HEK293 (cell line): ENCODE data around the gene CSF1.

Source experiments
- CTCF ChIA-PET: fragments of 350-600 bp; formaldehyde crosslinking; extraction: SDS; loops from one replicate; lab custom pipeline; 2021; ENCODE audit warnings: antibody characterized with exemption; lab: Yijun Ruan, JAX
- POLR2A ChIA-PET: fragments of 300-600 bp; formaldehyde crosslinking; extraction: SDS; loops from one replicate; lab custom pipeline; 2020; ENCODE audit warnings: antibody characterized with exemption, inconsistent platforms; lab: Yijun Ruan, JAX
- H3K27ac ChIP-seq: fragments of 200-500 bp; sonication (Bioruptor generic); 2 replicates; pipeline ENCODE4 v1.5.1; 2014; ENCODE audit warnings: low read depth, low read length, control low read depth, inconsistent platforms; ENCODE audit errors: extremely low read depth
- H3K36me3 ChIP-seq, 2 experiments: fragments of 200-500 bp in 1 of 2; sonication (Bioruptor generic) in 1 of 2; 1 replicate in 1 of 2; 2 replicates in 1 of 2; pipeline ENCODE4 v1.5.1; 2014 to 2017; ENCODE audit warnings: inconsistent platforms in 2 of 2, low read length in 2 of 2; ENCODE audit not compliant: control insufficient read depth in 2 of 2, insufficient read depth in 1 of 2
- H3K4me1 ChIP-seq: fragments of 200-500 bp; sonication (Bioruptor generic); 2 replicates; pipeline ENCODE4 v1.5.1; 2014; ENCODE audit warnings: mild to moderate bottlenecking, low read length, inconsistent platforms; ENCODE audit not compliant: control insufficient read depth, insufficient read depth
- H3K4me3 ChIP-seq: 2 replicates; pipeline ENCODE4 v1.5.1; 2011; ENCODE audit warnings: low read depth, mild to moderate bottlenecking, control low read depth, low read length, moderate library complexity
- H3K9me3 ChIP-seq: fragments of 200-500 bp; sonication (Bioruptor generic); 2 replicates; pipeline ENCODE4 v1.5.1; 2014; ENCODE audit warnings: low read depth, low read length, inconsistent platforms; ENCODE audit not compliant: control insufficient read depth, insufficient read depth
- ELK4 ChIP-seq: IDR thresholded peaks from 2 replicates; pipeline ENCODE4 v1.6.1; 2011; ENCODE audit warnings: mild to moderate bottlenecking, low read depth, low read length, borderline replicate concordance
- KLF16 ChIP-seq: fragments of 450-650 bp; formaldehyde crosslinking; IDR thresholded peaks from 2 replicates; pipeline ENCODE4 v1.5.1; 2017; ENCODE audit warnings: missing biosample characterization, missing genetic modification characterization
- PRDM10 ChIP-seq: fragments of 450-650 bp; formaldehyde crosslinking; IDR thresholded peaks from 2 replicates; pipeline ENCODE4 v1.5.1; 2016; ENCODE audit warnings: missing biosample characterization, missing genetic modification characterization
- RBAK ChIP-seq: fragments of 450-650 bp; formaldehyde crosslinking; IDR thresholded peaks from 2 replicates; pipeline ENCODE4 v1.5.1; 2016; ENCODE audit warnings: missing biosample characterization, missing genetic modification characterization
- ZBTB20 ChIP-seq: fragments of 450-650 bp; formaldehyde crosslinking; IDR thresholded peaks from 2 replicates; pipeline ENCODE4 v1.5.1; 2016; ENCODE audit warnings: missing biosample characterization, missing genetic modification characterization
- ZIC2 ChIP-seq: fragments of 450-650 bp; formaldehyde crosslinking; IDR thresholded peaks from 2 replicates; pipeline ENCODE4 v1.5.1; 2016; ENCODE audit warnings: missing biosample characterization, missing genetic modification characterization
- ZNF26 ChIP-seq: fragments of 450-650 bp; formaldehyde crosslinking; IDR thresholded peaks from 2 replicates; pipeline ENCODE4 v1.5.1; 2016; ENCODE audit warnings: missing biosample characterization, missing genetic modification characterization
- ZNF311 ChIP-seq: fragments of 450-650 bp; formaldehyde crosslinking; IDR thresholded peaks from 2 replicates; pipeline ENCODE4 v1.5.1; 2017; ENCODE audit warnings: missing biosample characterization, missing genetic modification characterization, borderline replicate concordance
- ZNF521 ChIP-seq: fragments of 450-650 bp; formaldehyde crosslinking; IDR thresholded peaks from 2 replicates; pipeline ENCODE4 v1.5.1; 2017; ENCODE audit warnings: missing biosample characterization, mild to moderate bottlenecking, missing genetic modification characterization
- ZNF610 ChIP-seq: fragments of 450-650 bp; formaldehyde crosslinking; IDR thresholded peaks from 2 replicates; pipeline ENCODE4 v1.5.1; 2016; ENCODE audit warnings: missing biosample characterization, missing genetic modification characterization, borderline replicate concordance
- ZSCAN30 ChIP-seq: fragments of 450-650 bp; IDR thresholded peaks from 2 replicates; pipeline ENCODE4 v1.5.1; 2018; ENCODE audit warnings: missing biosample characterization, mild to moderate bottlenecking, missing genetic modification characterization, moderate library complexity
- TF ChIP-seq, protein P1 (sequence below): fragments of 450-650 bp; formaldehyde crosslinking; IDR thresholded peaks from 2 replicates; pipeline ENCODE4 v1.5.1; 2016; ENCODE audit warnings: missing biosample characterization, missing genetic modification characterization
- TF ChIP-seq, protein P2 (sequence below): fragments of 450-650 bp; formaldehyde crosslinking; IDR thresholded peaks from 2 replicates; pipeline ENCODE4 v1.5.0; 2017; ENCODE audit warnings: missing biosample characterization, missing genetic modification characterization, borderline replicate concordance
- TF ChIP-seq, protein P3 (sequence below): fragments of 450-650 bp; IDR thresholded peaks from 2 replicates; pipeline ENCODE4 v1.5.1; 2018; ENCODE audit warnings: missing biosample characterization, mild to moderate bottlenecking, missing genetic modification characterization

The CSF1 gene

DNA sequence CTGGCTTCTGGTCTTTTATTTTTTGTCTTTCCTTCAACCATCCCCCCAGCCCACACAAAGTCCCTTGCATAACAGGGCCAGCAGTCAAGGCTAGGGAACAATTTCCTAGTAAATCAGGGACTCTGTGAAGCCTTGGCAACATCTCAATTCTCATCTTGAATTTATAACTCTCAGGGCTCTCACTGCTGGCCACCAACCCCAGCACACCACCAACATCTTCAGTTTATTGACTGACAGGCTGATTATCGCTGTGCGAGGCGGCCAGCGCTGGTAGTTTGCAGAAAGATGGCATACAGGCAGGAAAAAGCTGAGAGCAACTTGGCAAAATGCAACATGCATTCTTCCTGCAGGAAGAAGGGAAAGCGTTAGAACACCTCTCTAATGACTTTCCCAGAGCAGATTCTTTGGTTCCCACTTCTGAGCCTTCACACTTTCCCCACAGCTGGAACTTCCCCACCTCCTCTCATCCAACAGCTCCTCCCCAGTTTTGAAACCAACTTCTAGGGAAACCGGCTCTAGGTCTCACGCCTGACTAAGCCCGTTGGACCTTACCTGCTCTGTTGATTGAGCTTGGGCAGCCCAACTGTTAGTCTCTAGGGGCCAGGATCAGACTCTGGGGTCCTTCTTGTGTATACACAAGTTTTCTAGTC is 26.3 kb upstream of the CSF1 start:
- Histone ChIP-seq H3K4me1 (no peaks in the 10 kb centered on the region), H3K9me3 (no peaks in the 10 kb centered on the region), H3K36me3 (no peaks in the 10 kb centered on the region), H3K4me3 (no peak overlapping the region), H3K27ac (no peak overlapping the region)
- no peak for TF ChIP-seq ZNF311 (tag by site-specific recombination)
- no peak for TF ChIP-seq RBAK
- ChIA-PET CTCF (interaction anchor here (0.6 kb wide), 1 partner anchor 204 kb away, joined by 3 read pairs; no protein-coding TSS in a partner anchor), POLR2A (no interaction called here)

GRCh38 chr1:109885589-109885988 is 25.1 kb upstream of the CSF1 start:
- Histone ChIP-seq H3K27ac (no peak overlapping the region), H3K4me1 (no peaks in the 10 kb centered on the region), H3K36me3 (no peaks in the 10 kb centered on the region), H3K9me3 (no peaks in the 10 kb centered on the region), H3K4me3 (no peak overlapping the region)
- peak; percentile 51 for TF ChIP-seq ZIC2 (tag by site-specific recombination)
- TF ChIP-seq ZSCAN30 (tag by site-specific recombination): no peak
- CTCF ChIA-PET: interaction anchor here (0.5 to 1.2 kb wide), 2 partner anchors 37 to 162 kb away, joined by 3 read pairs; no protein-coding TSS in a partner anchor
- POLR2A ChIA-PET: no interaction called here

DNA sequence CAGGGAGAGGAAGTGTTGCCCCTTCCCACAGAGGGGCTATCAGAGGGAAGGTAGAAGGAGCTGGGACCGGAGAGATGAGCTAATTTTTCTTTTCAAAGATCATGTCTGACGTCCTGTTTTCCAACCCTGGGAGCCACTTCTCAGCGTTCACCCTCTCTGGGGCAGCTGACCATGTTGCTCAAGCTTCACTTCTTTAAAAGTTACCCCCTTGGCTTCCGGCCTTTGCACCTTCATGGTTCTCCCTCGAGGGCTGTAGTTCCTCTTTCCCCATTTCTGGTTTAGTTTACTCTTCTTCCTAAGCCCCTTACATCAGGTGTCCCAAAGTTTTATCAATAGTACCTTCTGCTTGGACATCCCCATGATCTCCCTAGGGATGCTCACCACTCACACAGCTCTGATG is 23.8 kb upstream of the CSF1 start:
- ChIA-PET CTCF (no interaction called here), POLR2A (no interaction called here)
- H3K36me3 ChIP-seq: no peaks in the 10 kb centered on the region
- TF ChIP-seq ELK4: no peak
- TF ChIP-seq, protein P1, sequence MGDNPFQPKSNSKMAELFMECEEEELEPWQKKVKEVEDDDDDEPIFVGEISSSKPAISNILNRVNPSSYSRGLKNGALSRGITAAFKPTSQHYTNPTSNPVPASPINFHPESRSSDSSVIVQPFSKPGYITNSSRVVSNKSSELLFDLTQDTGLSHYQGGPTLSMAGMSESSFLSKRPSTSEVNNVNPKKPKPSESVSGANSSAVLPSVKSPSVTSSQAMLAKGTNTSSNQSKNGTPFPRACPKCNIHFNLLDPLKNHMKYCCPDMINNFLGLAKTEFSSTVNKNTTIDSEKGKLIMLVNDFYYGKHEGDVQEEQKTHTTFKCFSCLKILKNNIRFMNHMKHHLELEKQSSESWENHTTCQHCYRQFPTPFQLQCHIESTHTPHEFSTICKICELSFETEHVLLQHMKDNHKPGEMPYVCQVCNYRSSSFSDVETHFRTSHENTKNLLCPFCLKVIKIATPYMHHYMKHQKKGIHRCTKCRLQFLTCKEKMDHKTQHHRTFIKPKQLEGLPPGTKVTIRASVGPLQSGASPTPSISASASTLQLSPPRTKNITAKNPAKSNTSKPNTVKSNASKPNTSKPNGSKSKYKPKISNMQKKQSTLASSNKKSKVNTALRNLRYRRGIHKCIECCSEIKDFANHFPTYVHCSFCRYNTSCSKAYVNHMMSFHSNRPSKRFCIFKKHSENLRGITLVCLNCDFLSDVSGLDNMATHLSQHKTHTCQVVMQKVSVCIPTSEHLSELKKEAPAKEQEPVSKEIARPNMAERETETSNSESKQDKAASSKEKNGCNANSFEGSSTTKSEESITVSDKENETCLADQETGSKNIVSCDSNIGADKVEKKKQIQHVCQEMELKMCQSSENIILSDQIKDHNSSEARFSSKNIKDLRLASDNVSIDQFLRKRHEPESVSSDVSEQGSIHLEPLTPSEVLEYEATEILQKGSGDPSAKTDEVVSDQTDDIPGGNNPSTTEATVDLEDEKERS: no peak
- no peak for TF ChIP-seq KLF16 (tag by site-specific recombination)
- TF ChIP-seq PRDM10 (tag by site-specific recombination): no peak
- TF ChIP-seq, protein P2, sequence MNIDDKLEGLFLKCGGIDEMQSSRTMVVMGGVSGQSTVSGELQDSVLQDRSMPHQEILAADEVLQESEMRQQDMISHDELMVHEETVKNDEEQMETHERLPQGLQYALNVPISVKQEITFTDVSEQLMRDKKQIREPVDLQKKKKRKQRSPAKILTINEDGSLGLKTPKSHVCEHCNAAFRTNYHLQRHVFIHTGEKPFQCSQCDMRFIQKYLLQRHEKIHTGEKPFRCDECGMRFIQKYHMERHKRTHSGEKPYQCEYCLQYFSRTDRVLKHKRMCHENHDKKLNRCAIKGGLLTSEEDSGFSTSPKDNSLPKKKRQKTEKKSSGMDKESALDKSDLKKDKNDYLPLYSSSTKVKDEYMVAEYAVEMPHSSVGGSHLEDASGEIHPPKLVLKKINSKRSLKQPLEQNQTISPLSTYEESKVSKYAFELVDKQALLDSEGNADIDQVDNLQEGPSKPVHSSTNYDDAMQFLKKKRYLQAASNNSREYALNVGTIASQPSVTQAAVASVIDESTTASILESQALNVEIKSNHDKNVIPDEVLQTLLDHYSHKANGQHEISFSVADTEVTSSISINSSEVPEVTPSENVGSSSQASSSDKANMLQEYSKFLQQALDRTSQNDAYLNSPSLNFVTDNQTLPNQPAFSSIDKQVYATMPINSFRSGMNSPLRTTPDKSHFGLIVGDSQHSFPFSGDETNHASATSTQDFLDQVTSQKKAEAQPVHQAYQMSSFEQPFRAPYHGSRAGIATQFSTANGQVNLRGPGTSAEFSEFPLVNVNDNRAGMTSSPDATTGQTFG (tag by site-specific recombination): no peak
- no peak for TF ChIP-seq ZNF26
- TF ChIP-seq ZNF521 (tag by site-specific recombination): no peak
- TF ChIP-seq ZNF610 (tag by site-specific recombination): no peak
- TF ChIP-seq, protein P3, sequence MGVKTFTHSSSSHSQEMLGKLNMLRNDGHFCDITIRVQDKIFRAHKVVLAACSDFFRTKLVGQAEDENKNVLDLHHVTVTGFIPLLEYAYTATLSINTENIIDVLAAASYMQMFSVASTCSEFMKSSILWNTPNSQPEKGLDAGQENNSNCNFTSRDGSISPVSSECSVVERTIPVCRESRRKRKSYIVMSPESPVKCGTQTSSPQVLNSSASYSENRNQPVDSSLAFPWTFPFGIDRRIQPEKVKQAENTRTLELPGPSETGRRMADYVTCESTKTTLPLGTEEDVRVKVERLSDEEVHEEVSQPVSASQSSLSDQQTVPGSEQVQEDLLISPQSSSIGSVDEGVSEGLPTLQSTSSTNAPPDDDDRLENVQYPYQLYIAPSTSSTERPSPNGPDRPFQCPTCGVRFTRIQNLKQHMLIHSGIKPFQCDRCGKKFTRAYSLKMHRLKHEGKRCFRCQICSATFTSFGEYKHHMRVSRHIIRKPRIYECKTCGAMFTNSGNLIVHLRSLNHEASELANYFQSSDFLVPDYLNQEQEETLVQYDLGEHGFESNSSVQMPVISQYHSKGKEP (tag by site-specific recombination): no peak
- no peak for TF ChIP-seq ZBTB20 (tag by site-specific recombination)

More for the DNA sequence above, 23.8 kb upstream of the CSF1 start:
- Histone ChIP-seq H3K27ac (no peak overlapping the region), H3K4me3 (no peak overlapping the region), H3K9me3 (no peaks in the 10 kb centered on the region), H3K4me1 (no peaks in the 10 kb centered on the region)
